K562 (cell line): ENCODE data around the gene UBE2J2. TPM values are rescaled to one million over a fixed set of nuclear protein-coding genes. Genes with fewer than 3 reads are reported as not detected.

Experiments used
- ATAC-seq: fragments of 200-7000 bp; cut with Tn5 transposase; 3 replicates; pipeline ENCODE4 v1.9.1; 2020; ENCODE audit warnings: moderate library complexity
- BruUV-seq: library from RNA; stranded (reverse); fragments of 400-500 nt; replicated peaks from 2 replicates; lab custom pipeline; 2021; lab: Mats Ljungman, UMichigan
- CTCF ChIA-PET: fragments of 300-600 bp; formaldehyde crosslinking; extraction: SDS; loops from one replicate; lab custom pipeline; 2021; ENCODE audit warnings: low intra/inter-chr PET ratio; lab: Yijun Ruan, JAX
- POLR2A ChIA-PET: fragments of 300-600, 350-650 bp; sonication (Branson Sonifier 250); formaldehyde crosslinking; extraction: SDS; loops from one replicate; lab custom pipeline; 2021; ENCODE audit warnings: antibody characterized with exemption, inconsistent platforms; lab: Yijun Ruan, JAX
- DNase-seq, 4 experiments: peaks; one replicate each; pipeline versions ENCODE4 v3.0.0 to v3.0.0-alpha.2; 2011 to 2018; ENCODE audit warnings: low spot score in 3 of 4, mixed read lengths in 3 of 4; ENCODE audit errors: extremely low read depth in 1 of 4
- FAIRE-seq: peaks from 2 replicates; lab custom pipeline; 2011; peaks lifted over from hg19 to GRCh38; lab: Jason Lieb, UNC
- H2AFZ ChIP-seq: 2 replicates; pipeline ENCODE4 v1.6.0; 2011; ENCODE audit warnings: low read depth, low read length, control low read depth, inconsistent platforms
- H3K27ac ChIP-seq: fragments of 200-600 bp; 3 replicates; pipeline ENCODE4 v1.8.0; 2011; ENCODE audit warnings: low read depth, mild to moderate bottlenecking, control low read depth, inconsistent platforms, low read length, moderate library complexity, mixed read lengths; ENCODE audit errors: extremely low read depth
- H3K27me3 ChIP-seq, 2 experiments: fragments of 300-600 bp in 1 of 2; 2 replicates in 1 of 2; 3 replicates in 1 of 2; pipeline versions ENCODE4 v1.6.0 to v1.8.0; 2011; ENCODE audit warnings: inconsistent platforms in 2 of 2, low read length in 2 of 2, mild to moderate bottlenecking in 1 of 2, mixed read lengths in 1 of 2, moderate library complexity in 1 of 2; ENCODE audit not compliant: control insufficient read depth in 2 of 2, insufficient read depth in 2 of 2
- H3K36me3 ChIP-seq: fragments of 300-600 bp; 3 replicates; pipeline ENCODE4 v1.8.0; 2011; ENCODE audit warnings: mild to moderate bottlenecking, low read length, inconsistent platforms; ENCODE audit not compliant: control insufficient read depth, insufficient read depth
- H3K4me1 ChIP-seq, 2 experiments: fragments of 200-600 bp in 1 of 2; replicated peaks in 1 of 2; 2 replicates in 1 of 2; 3 replicates in 1 of 2; pipeline versions ENCODE4 v1.5.1 to v1.8.0; 2011; ENCODE audit warnings: inconsistent platforms in 2 of 2, low read length in 2 of 2, mild to moderate bottlenecking in 1 of 2, mixed read lengths in 1 of 2, moderate library complexity in 1 of 2; ENCODE audit not compliant: control insufficient read depth in 2 of 2, insufficient read depth in 2 of 2
- H3K4me2 ChIP-seq: 2 replicates; pipeline ENCODE4 v1.6.1; 2011; ENCODE audit warnings: low read length, control low read depth, inconsistent platforms, mixed read lengths; ENCODE audit not compliant: insufficient read depth
- H3K4me3 ChIP-seq: fragments of 200-600 bp; sonication (generic), shearing (Covaris generic); 2 replicates; pipeline ENCODE4 v1.5.1; 2016; ENCODE audit warnings: control low read depth, inconsistent platforms
- H3K79me2 ChIP-seq: fragments of 200-600 bp; 3 replicates; pipeline ENCODE4 v1.8.0; 2011; ENCODE audit warnings: low read length, inconsistent platforms; ENCODE audit not compliant: control insufficient read depth, insufficient read depth
- H3K9ac ChIP-seq, 2 experiments: 2 replicates each; pipeline versions ENCODE4 v1.6.0 to v1.6.1; 2011; ENCODE audit warnings: low read depth in 2 of 2, low read length in 2 of 2, control low read depth in 1 of 2, inconsistent platforms in 1 of 2, mild to moderate bottlenecking in 1 of 2, mixed read lengths in 1 of 2; ENCODE audit not compliant: insufficient read depth in 1 of 2
- H3K9me1 ChIP-seq: one replicate; pipeline ENCODE4 v1.6.0; 2011; ENCODE audit warnings: inconsistent platforms, mild to moderate bottlenecking, low read length, moderate library complexity; ENCODE audit not compliant: control insufficient read depth, insufficient read depth
- H3K9me3 ChIP-seq: replicated peaks from 2 replicates; pipeline ENCODE4 v1.5.1; 2011; ENCODE audit warnings: low read depth, low read length, inconsistent platforms; ENCODE audit not compliant: control insufficient read depth, insufficient read depth
- H4K20me1 ChIP-seq: replicated peaks from 2 replicates; pipeline ENCODE4 v1.6.1; 2011; ENCODE audit warnings: low read length, inconsistent platforms, mixed read lengths; ENCODE audit not compliant: control insufficient read depth, insufficient read depth
- HINFP ChIP-seq: fragments of 450-650 bp; conservative IDR thresholded peaks from 2 replicates; pipeline ENCODE4 v1.6.1; 2016; ENCODE audit warnings: missing genetic modification characterization, low read depth, mild to moderate bottlenecking, control low read depth, missing compliant biosample characterization
- HNRNPL ChIP-seq: fragments of 200-400 bp; formaldehyde crosslinking; IDR thresholded peaks from 2 replicates; pipeline ENCODE4 v1.6.1; 2017; ENCODE audit warnings: low read depth, mild to moderate bottlenecking, low read length
- POLR2G ChIP-seq: fragments of 200-400 bp; formaldehyde crosslinking; IDR thresholded peaks from 2 replicates; pipeline ENCODE4 v1.6.1; 2017; ENCODE audit warnings: low read depth, mild to moderate bottlenecking, antibody characterized with exemption, low read length, moderate library complexity
- ZNF740 ChIP-seq, 3 experiments: fragments of 200-800 bp in 1 of 3; sonication (Bioruptor generic) in 1 of 3; sonication (generic) in 1 of 3; formaldehyde crosslinking in 1 of 3; IDR thresholded peaks; 2 replicates each; pipeline versions ENCODE4 v1.6.1 to v1.8.0; 2016 to 2022; ENCODE audit warnings: mild to moderate bottlenecking in 2 of 3, missing compliant biosample characterization in 2 of 3, missing genetic modification characterization in 2 of 3, missing genetic modification reagents in 1 of 3
- WGBS: fragments of 100-300 bp; shearing (Covaris generic); methylation state at CpG from one replicate; pipeline ENCODE4 v1.1.6; 2016; ENCODE audit warnings: low coverage, mixed read lengths; ENCODE audit not compliant: insufficient coverage; ENCODE audit errors: missing lambda C conversion rate; 5-methylcytosine and 5-hydroxymethylcytosine counted together
- in situ Hi-C: fragments of 300-500 bp; cut with MboI; formaldehyde crosslinking; loops from 4 replicates; pipeline ENCODE4 v1.15.0; 2018; ENCODE audit warnings: inconsistent platforms, mixed read lengths
- intact Hi-C: fragments of 100-400 bp; cut with micrococcal nuclease; formaldehyde crosslinking; loops from 2 replicates; pipeline ENCODE4 v1.14.2; 2022
- polyA plus RNA-seq, 8 experiments: library from polyadenylated mRNA; depleted of rRNA in 4 of 8; stranded (reverse) in 5 of 8; unstranded in 3 of 8; fragments of >200 nt; fragmentation: Nextera tagmentation in 2 of 8; fragmentation: Illumina TruSeq in 1 of 8; extraction: Ambion mirVana in 2 of 8; extraction: Trizol in 1 of 8; gene quantifications; 2 replicates each; pipeline versions ENCODE4 v1.2.1 to v1.2.3, GENCODE V29; 2011 to 2014; ENCODE audit warnings: inconsistent platforms in 1 of 8, missing spikeins in 1 of 8
- total RNA-seq, 7 experiments: library from RNA; depleted of rRNA in 6 of 7; stranded (reverse); fragments of >200 nt in 6 of 7; fragmentation: Illumina TruSeq in 2 of 7; extraction: Trizol in 2 of 7; gene quantifications; 2 replicates each; pipeline versions ENCODE4 v1.2.1 to v1.2.3, GENCODE V29; 2011 to 2021; ENCODE audit warnings: low replicate concordance in 1 of 7

The UBE2J2 gene
- total and polyA plus RNA-seq, 9 of the 15 experiments (the other 6 are each of a cell fraction or from before 2014, with no cell fraction given): 0.93 to 112 (median 75.5) TPM

- BruUV-seq: no TSS peak
- POLR2A ChIA-PET: interaction anchor here (0.5 to 1.1 kb wide), 5 partner anchors 11 to 141 kb away, joined by 3 to 4 read pairs (median 3); no protein-coding TSS in a partner anchor
Measured at GRCh38 chr1:1212780-1213344, 60.8 kb downstream of the UBE2J2 start.

More at GRCh38 chr1:1212780-1213344, 60.8 kb downstream of the UBE2J2 start:
- CTCF ChIA-PET: no interaction called here
- H3K4me3 ChIP-seq: no peak overlapping the region
- H3K9me3 ChIP-seq: no peaks in the 10 kb centered on the region
- FAIRE-seq (no peak), DNase-seq (no peak), ATAC-seq (no peak)
- peaks cover 22% of the 10 kb centered on the region; the same call in 2 of the 3 replicates for H3K36me3 ChIP-seq
- no peaks in the 10 kb centered on the region for H3K9me1 ChIP-seq
- TF ChIP-seq POLR2G (peak; percentile 34; the same call in 1 of the 2 replicates), ZNF740 (CRISPR knock-in tag; IDR thresholded peaks at IDR 0.05) (peak; percentile 11; the same call in 1 of the 2 replicates), ZNF740 (tag; IDR thresholded peaks at IDR 0.05) (no peak), HINFP (tag) (no peak), HNRNPL (0 out of 2 replicates have a peak, but pooled peaks have one; percentile 9)
- H3K27ac ChIP-seq: no peak overlapping the region
- no peaks in the 10 kb centered on the region for H3K79me2 ChIP-seq
- no peak overlapping the region for H2AFZ ChIP-seq
- H3K4me1 ChIP-seq: peaks cover 13 to 89% of the 10 kb centered on the region in 2 experiments; a peak in 4 of 5 replicates
- no peaks in the 10 kb centered on the region for H3K27me3 ChIP-seq
- 66% methylated on average over 21 of the region's 24 CpGs for WGBS
- no peak overlapping the region for H3K4me2 ChIP-seq
- H4K20me1 ChIP-seq: no peaks in the 10 kb centered on the region; the same call in 1 of the 2 replicates
- in situ Hi-C loops (no loop called here), intact Hi-C loops (no loop called here)
- peak overlapping the region in 1 of 2 experiments; percentile 35; a peak in 1 of 4 replicates for H3K9ac ChIP-seq
